B cell (primary cell): ENCODE results near the gene CHEK2. TPM values are rescaled to one million over a fixed set of nuclear protein-coding genes. Genes with fewer than 3 reads are reported as not detected.
"Not testable (repeated sequence)": the region's sequence is repeated elsewhere in the genome, so short reads cannot be mapped to it uniquely, and the experiment has no call there.

Experiments
- ATAC-seq: fragments of 200-7000 bp; cut with Tn5 transposase; one replicate; pipeline ENCODE4 v1.10.0; 2021; ENCODE audit warnings: low read depth, mild to moderate bottlenecking, moderate number of reproducible peaks, moderate library complexity
- CTCF ChIA-PET: fragments of 350-600 bp; sonication (Branson Sonifier 250); formaldehyde crosslinking; loops from one replicate; lab custom pipeline; 2021; ENCODE audit warnings: antibody characterized with exemption, inconsistent platforms; lab: Charles Lee
- POLR2A ChIA-PET: fragments of 350-600 bp; sonication (Branson Sonifier 250); formaldehyde crosslinking; loops from one replicate; lab custom pipeline; 2021; ENCODE audit warnings: antibody characterized with exemption; lab: Charles Lee
- DNase-seq: peaks from one replicate; pipeline ENCODE4 v3.0.0; 2013
- H2AFZ ChIP-seq: 2 replicates; pipeline ENCODE4 v1.6.1; 2012; ENCODE audit warnings: mild to moderate bottlenecking, low read depth, low read length; ENCODE audit not compliant: insufficient read depth, poor library complexity, severe bottlenecking
- H3K27ac ChIP-seq, 2 donors: 1 replicate in 1 of 2; 2 replicates in 1 of 2; pipeline ENCODE4 v1.5.1; 2012 to 2013; ENCODE audit warnings: low read length in 2 of 2, mild to moderate bottlenecking in 2 of 2, moderate library complexity in 1 of 2
- H3K27me3 ChIP-seq, 4 experiments: fragments of 200-600 bp in 1 of 4; sonication (generic) in 1 of 4; replicated peaks in 1 of 4; 1 replicate in 2 of 4; 2 replicates in 2 of 4; pipeline versions ENCODE4 v1.6.1 to v1.7.0; 2013 to 2016; ENCODE audit warnings: low read length in 3 of 4, mild to moderate bottlenecking in 2 of 4, mixed read lengths in 1 of 4, moderate library complexity in 1 of 4; ENCODE audit not compliant: insufficient read depth in 4 of 4, control insufficient read depth in 3 of 4; ENCODE audit errors: control extremely low read depth in 1 of 4
- H3K36me3 ChIP-seq, 2 experiments: replicated peaks in 1 of 2; 1 replicate in 1 of 2; 2 replicates in 1 of 2; pipeline versions ENCODE4 v1.6.1 to v1.7.1; 2013; ENCODE audit warnings: low read length in 1 of 2; ENCODE audit not compliant: insufficient read depth in 2 of 2, control insufficient read depth in 1 of 2; ENCODE audit errors: control extremely low read depth in 1 of 2, extremely low read depth in 1 of 2
- H3K4me1 ChIP-seq, 2 donors: fragments of 200-600 bp in 1 of 2; sonication (generic) in 1 of 2; 1 replicate in 1 of 2; 2 replicates in 1 of 2; pipeline versions ENCODE4 v1.5.1 to v1.6.1; 2013 to 2017; ENCODE audit warnings: low read length in 2 of 2; ENCODE audit not compliant: control insufficient read depth in 2 of 2, insufficient read depth in 2 of 2
- H3K4me2 ChIP-seq: replicated peaks from 2 replicates; pipeline ENCODE3; 2012; ENCODE audit warnings: mild to moderate bottlenecking, low read depth, low read length; ENCODE audit not compliant: poor library complexity, severe bottlenecking
- H3K4me3 ChIP-seq, 5 experiments: fragments of 200-600 bp in 1 of 5; sonication (generic) in 1 of 5; 1 replicate in 3 of 5; 2 replicates in 2 of 5; pipeline versions ENCODE4 v1.5.1 to v1.7.0; 2011 to 2016; ENCODE audit warnings: low read length in 4 of 5, mild to moderate bottlenecking in 4 of 5, low read depth in 2 of 5, control low read depth in 1 of 5, moderate library complexity in 1 of 5; ENCODE audit not compliant: insufficient read depth in 1 of 5; ENCODE audit errors: control extremely low read depth in 1 of 5, extremely low read depth in 1 of 5
- H3K79me2 ChIP-seq: fragments of 200-600 bp; sonication (generic); one replicate; pipeline ENCODE4 v1.6.0; 2016; ENCODE audit warnings: low read length; ENCODE audit not compliant: control insufficient read depth, insufficient read depth
- H3K9ac ChIP-seq: fragments of 200-600 bp; sonication (generic); 2 replicates; pipeline ENCODE4 v1.6.1; 2017; ENCODE audit warnings: mild to moderate bottlenecking, low read length, moderate library complexity
- H3K9me3 ChIP-seq, 3 donors: one replicate each; pipeline versions ENCODE4 v1.6.1 to v1.7.1; 2013; ENCODE audit warnings: low read length in 2 of 3; ENCODE audit not compliant: control insufficient read depth in 2 of 3, insufficient read depth in 1 of 3; ENCODE audit errors: control extremely low read depth in 1 of 3
- H4K20me1 ChIP-seq: 2 replicates; pipeline ENCODE4 v1.6.0; 2012; ENCODE audit warnings: mild to moderate bottlenecking, low read length; ENCODE audit not compliant: insufficient read depth, control insufficient read depth, poor library complexity, severe bottlenecking
- H3K27ac Mint-ChIP-seq: one replicate; pipeline ENCODE4 v1.8.0; 2021; ENCODE audit warnings: mixed read lengths
- H3K27me3 Mint-ChIP-seq: one replicate; pipeline ENCODE4 v1.8.0; 2021; ENCODE audit warnings: mixed read lengths
- H3K4me1 Mint-ChIP-seq: one replicate; pipeline ENCODE4 v1.8.0; 2021; ENCODE audit warnings: mixed read lengths
- H3K4me3 Mint-ChIP-seq: one replicate; pipeline ENCODE4 v1.8.0; 2021; ENCODE audit warnings: mixed read lengths
- H3K9me3 Mint-ChIP-seq: one replicate; pipeline ENCODE4 v1.8.0; 2022; ENCODE audit warnings: mixed read lengths; ENCODE audit not compliant: insufficient read depth
- WGBS: methylation state at CpG from one replicate; pipeline ENCODE4 v1.1.5; 2013; ENCODE audit warnings: missing lambda C conversion rate; ENCODE audit not compliant: insufficient coverage; 5-methylcytosine and 5-hydroxymethylcytosine counted together
- intact Hi-C: fragments of 100-400 bp; cut with micrococcal nuclease; formaldehyde crosslinking; loops from one replicate; pipeline ENCODE4 v1.10.0; 2022
- polyA plus RNA-seq: library from polyadenylated mRNA; depleted of rRNA; stranded (reverse); fragments of >200 nt; gene quantifications from 2 replicates; pipeline ENCODE4 v1.2.3, GENCODE V29; 2012
- total RNA-seq, 2 donors: library from RNA; stranded (reverse); fragments of 120-200 nt in 1 of 2; gene quantifications; 1 replicate in 1 of 2; 2 replicates in 1 of 2; pipeline versions ENCODE4 v1.2.3 to v1.2.4, GENCODE V29; 2013 to 2022

The CHEK2 gene
- total and polyA plus RNA-seq, 2 donors (not counting 1 experiment from before 2014, with no cell fraction given): 15.6 to 22.6 TPM

DNA sequence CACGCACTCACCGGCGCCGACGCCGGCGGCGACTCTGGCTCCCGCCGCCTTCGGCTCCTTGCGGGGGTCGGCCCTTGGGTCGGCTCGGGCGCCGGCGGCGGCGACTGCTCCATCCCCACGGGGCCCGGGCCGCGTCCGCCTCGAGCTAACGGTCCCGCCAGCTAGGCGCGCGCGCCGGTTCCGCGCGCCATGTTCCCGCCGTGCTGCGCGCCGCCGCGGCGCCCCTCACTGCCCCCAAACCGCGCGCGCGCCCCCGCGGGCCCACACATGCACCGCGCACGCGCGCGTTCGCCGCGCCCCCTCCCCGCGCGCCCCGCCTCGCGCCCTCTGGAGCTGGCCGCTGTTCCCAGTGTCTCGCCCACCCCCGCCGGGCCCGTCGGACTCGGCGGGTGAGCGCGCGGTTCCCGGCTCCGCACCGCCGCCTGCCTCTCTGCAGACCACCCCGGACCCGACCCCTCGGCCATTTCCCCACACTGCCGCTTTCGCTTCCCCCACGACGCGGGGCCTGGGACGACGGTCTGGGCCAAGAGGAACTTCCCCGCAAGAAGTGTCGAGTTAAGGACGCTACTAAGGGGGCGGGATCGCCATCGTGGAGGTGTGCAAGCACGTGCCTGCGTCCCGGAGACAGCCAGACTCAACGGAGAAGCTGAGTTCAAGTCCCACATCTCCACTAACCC lies 61.9 kb downstream of the CHEK2 start, which contains the start of gene TTC28:
TSS of gene TTC28 (minus strand) at position 230 of the 677 bp plus-strand sequence. CDS start at position 113, 117 bp downstream.
- intact Hi-C loops: loop anchor here (1.0 kb wide), 1 partner anchor 123 kb away; no protein-coding TSS in a partner anchor
- H3K9ac ChIP-seq: peak within 1 kb of the TSS; percentile 59
- H3K36me3 ChIP-seq, H3K9me3 Mint-ChIP-seq, H4K20me1 ChIP-seq, H3K27ac ChIP-seq, POLR2A ChIA-PET, H3K9me3 ChIP-seq, H3K79me2 ChIP-seq, CTCF ChIA-PET: not testable (repeated sequence)
- Mint-ChIP-seq H3K4me1 (peaks cover 13% of the 10 kb centered on the region), H3K27ac (peak within 1 kb of the TSS; percentile 56), H3K27me3 (peaks cover 14% of the 10 kb centered on the region), H3K4me3 (peak within 1 kb of the TSS; percentile 96)
- ATAC-seq (peak; percentile 39), DNase-seq (peak; percentile 81)
- 1% methylated on average over 100 of the region's 101 CpGs for WGBS
- peaks cover 0 to 25% (median 14%) of the 10 kb centered on the region in 4 experiments for H3K27me3 ChIP-seq
- H2AFZ ChIP-seq: peak within 1 kb of the TSS; percentile 51
- H3K4me2 ChIP-seq: peak within 1 kb of the TSS; percentile 81
- peak within 1 kb of the TSS in 4 of 5 experiments; percentile 40 to 64 (median 58) for H3K4me3 ChIP-seq
- H3K4me1 ChIP-seq: peaks cover 13 to 18% of the 10 kb centered on the region in 2 donors

DNA sequence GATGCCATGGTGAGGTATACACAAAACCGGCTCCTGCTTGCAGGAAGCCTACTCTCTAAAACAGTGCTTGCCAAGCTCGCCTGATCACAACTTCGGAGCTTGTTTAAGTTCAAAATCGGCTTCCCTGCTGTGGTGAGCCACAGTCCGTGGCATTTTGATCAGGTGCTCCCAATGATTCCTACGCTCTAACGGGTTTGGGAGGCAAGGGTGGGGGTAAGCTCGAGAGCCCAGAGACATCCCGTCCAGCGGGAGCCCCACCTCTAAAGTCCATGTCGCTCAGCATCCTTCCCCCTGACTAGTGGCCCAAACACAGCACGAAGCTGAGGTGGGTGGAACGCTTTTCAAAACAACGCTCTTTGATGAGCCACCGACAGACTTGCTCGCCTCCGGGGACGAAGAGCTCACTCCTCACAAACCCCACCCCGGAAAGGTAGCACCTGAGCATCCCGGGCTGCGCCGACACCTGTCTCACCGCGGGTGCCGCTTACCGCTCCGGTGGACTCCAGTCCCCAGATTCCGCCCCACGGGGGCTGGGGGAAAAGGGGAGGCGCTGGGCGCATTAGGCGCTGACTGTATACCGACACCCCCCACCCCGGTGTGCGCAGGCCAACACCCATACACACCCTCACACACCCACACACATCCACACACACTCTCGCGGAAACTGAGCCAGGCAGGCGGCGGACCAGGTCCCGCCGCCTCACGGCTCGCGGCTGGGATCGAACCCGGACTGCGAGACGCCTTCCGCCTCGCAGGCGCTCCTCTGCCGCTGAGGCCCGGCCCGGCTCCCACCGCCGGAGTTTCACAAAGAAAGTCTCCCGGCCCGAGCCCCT lies 62.6 kb downstream of the CHEK2 start:
- peaks cover 0 to 25% (median 15%) of the 10 kb centered on the region in 4 experiments for H3K27me3 ChIP-seq
- peak overlapping the region; percentile 51 for H2AFZ ChIP-seq
- peaks cover 19% of the 10 kb centered on the region for H3K4me1 Mint-ChIP-seq
- CTCF ChIA-PET, POLR2A ChIA-PET, H3K27ac ChIP-seq, H3K27ac Mint-ChIP-seq, H3K9me3 ChIP-seq, H3K36me3 ChIP-seq, H3K9me3 Mint-ChIP-seq, H3K79me2 ChIP-seq, ATAC-seq, H4K20me1 ChIP-seq: not testable (repeated sequence)
- 15% methylated on average over 48 of the region's 58 CpGs for WGBS
- H3K27me3 Mint-ChIP-seq: peaks cover 19% of the 10 kb centered on the region
- intact Hi-C loops: loop anchor here (1.0 kb wide), 1 partner anchor 123 kb away; no protein-coding TSS in a partner anchor
- peaks cover 20 to 25% of the 10 kb centered on the region in 2 donors for H3K4me1 ChIP-seq
- peak; percentile 51 for DNase-seq
- H3K4me3 ChIP-seq: peak overlapping the region in 4 of 5 experiments; percentile 40 to 64 (median 57)
- H3K9ac ChIP-seq: peak overlapping the region; percentile 59
- peak overlapping the region; percentile 81 for H3K4me2 ChIP-seq
- peak overlapping the region; percentile 78 for H3K4me3 Mint-ChIP-seq

DNA sequence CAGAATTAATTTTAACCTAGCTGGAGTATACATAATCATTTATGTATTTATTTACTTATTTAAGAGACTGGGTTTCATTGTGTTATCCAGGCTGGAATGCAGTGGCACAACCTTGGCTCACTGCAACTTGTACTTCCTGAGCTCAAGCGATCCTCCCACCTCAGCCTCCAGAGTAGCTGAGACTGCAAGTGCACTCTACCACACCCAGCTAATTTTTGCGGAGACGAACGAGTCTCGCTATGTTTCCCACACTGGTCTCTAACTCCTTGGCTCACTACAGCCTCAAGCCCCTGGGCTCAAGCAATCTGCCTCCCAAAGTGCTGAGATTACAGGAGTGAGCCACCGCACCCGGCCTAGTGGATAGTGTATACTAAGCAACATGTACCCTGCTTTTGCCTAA lies 63.5 kb downstream of the CHEK2 start:
- H3K27me3 Mint-ChIP-seq: peaks cover 24% of the 10 kb centered on the region
- DNase-seq, H3K9ac ChIP-seq, H3K9me3 Mint-ChIP-seq, intact Hi-C loops, POLR2A ChIA-PET, H3K36me3 ChIP-seq, H3K4me3 ChIP-seq, CTCF ChIA-PET, H3K9me3 ChIP-seq, H3K27ac Mint-ChIP-seq, H3K79me2 ChIP-seq, H3K27ac ChIP-seq, H4K20me1 ChIP-seq, H2AFZ ChIP-seq, H3K4me2 ChIP-seq, ATAC-seq: not testable (repeated sequence)
- peak overlapping the region; percentile 59 for H3K4me3 Mint-ChIP-seq
- peaks cover 26% of the 10 kb centered on the region for H3K4me1 Mint-ChIP-seq
- WGBS: 100% methylated on average over 1 of the region's 7 CpGs
- peaks cover 0 to 26% (median 15%) of the 10 kb centered on the region in 4 experiments for H3K27me3 ChIP-seq
- peaks cover 26 to 27% of the 10 kb centered on the region in 2 donors for H3K4me1 ChIP-seq
